GM13977 (cell line): ENCODE data around the gene PTK6.

ENCODE experiments used
- DNase-seq: peaks from one replicate; pipeline ENCODE4 v3.0.0; 2012; ENCODE audit warnings: low spot score
- CTCF ChIP-seq: IDR thresholded peaks from 2 replicates; pipeline ENCODE4 v1.5.1; 2012; ENCODE audit warnings: mild to moderate bottlenecking, control low read depth; ENCODE audit not compliant: insufficient read depth; ENCODE audit errors: extremely low read depth, missing control alignments
- in situ Hi-C: fragments of 300-500 bp; cut with MboI; formaldehyde crosslinking; loops from one replicate; pipeline ENCODE4 v1.12.0; 2022; ENCODE audit warnings: low sequenced_read_pairs, low pct_unique_long_range_greater_than_20kb, mixed read lengths, inconsistent platforms; ENCODE audit not compliant: unreplicated experiment

The PTK6 gene

DNA sequence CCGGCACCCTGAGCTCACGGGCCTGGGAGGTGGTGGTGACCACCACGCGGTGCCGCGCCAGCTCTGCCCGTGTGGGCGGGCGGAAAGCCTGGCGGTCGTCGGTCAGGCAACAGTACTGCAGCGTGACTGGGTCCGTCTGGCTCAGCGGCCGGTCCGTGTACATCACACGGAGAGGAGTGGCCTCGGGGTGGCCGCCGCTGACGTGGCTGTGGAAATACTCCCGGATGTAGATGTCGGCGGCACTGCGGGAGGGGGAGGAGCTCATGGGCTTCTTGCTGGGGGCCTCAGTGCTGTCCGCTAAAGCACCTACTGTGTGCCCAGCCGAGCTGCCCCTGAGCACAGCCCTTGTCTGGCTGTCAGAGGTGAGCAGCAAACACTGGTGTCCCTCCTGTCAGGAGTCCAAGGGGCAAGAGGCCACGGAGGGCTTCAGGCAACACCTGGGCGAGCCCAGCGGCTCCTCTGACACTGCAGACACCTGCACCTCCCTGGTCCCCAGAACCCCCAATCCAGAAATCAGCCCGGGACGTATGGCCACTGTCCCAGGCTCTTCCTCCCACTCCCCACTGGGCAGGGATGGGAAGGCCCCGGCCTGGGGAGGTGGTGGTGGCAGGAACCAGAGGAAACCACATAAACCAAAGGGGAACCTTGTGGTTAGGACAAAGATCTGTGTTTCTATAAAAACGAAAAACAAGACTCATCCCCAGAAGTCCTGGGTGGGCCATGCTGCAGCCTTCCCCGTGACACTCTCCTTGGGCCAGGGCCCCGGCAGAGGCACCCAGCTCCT lies 30.4 kb upstream of the PTK6 start:
- no peak for TF ChIP-seq CTCF
- peak; percentile 79 for DNase-seq
- in situ Hi-C loops = no loop called here

DNA sequence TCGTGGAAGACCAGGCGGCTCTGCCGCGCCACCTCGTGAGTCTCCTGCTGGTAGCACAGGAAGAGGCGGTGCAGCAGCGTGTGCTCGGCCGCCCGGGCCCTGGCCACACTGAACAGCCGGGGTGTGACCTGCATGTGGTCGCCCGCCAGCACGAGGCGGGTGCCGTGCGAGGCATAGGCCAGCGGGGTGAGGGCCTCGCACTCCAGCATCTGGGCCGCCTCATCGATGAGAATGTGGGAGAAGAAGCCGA lies 29.9 kb upstream of the PTK6 start:
- TF ChIP-seq CTCF = no peak
- in situ Hi-C loops = no loop called here
- no peak for DNase-seq

DNA sequence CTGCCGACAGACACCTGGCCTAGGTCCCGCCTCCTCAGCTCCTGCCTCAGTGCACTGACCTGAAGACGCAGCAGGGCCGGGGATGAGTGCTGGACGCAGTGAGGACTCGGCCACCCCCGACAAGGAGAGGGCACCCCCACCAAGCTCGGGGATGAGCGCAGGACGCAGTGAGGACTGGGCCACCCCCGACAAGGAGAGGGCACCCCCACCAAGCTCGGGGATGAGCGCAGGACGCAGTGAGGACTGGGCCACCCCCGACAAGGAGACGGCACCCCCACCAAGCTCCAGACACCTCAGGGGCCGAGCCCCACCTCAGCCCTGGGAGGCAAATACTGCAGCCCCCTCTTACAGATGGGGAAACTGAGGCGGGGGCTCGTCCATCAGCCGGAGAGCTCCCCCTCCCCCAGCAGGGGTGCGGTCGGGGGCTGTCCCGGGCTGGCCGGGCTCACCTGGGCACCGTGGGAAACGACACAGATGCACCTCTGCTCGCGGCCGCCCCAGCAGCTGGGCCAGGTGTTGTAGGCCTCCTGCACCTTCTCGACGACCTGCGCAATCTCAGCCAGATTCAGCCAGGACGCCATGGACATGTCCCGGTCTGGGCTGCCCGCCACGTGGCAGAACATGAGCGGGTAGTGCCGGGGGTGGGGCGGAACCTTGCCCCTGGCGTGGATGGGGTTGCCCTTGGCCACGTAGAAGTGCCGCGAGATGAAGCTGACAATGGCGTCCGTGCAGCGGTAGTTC lies 29.4 kb upstream of the PTK6 start:
- TF ChIP-seq CTCF = no peak
- DNase-seq = no peak
- in situ Hi-C loops = no loop called here

- no peak for DNase-seq
- in situ Hi-C loops = no loop called here
- no peak for TF ChIP-seq CTCF
These were observed 28.6 kb upstream of the PTK6 start for GRCh38 chr20:63565699-63566335.

DNA sequence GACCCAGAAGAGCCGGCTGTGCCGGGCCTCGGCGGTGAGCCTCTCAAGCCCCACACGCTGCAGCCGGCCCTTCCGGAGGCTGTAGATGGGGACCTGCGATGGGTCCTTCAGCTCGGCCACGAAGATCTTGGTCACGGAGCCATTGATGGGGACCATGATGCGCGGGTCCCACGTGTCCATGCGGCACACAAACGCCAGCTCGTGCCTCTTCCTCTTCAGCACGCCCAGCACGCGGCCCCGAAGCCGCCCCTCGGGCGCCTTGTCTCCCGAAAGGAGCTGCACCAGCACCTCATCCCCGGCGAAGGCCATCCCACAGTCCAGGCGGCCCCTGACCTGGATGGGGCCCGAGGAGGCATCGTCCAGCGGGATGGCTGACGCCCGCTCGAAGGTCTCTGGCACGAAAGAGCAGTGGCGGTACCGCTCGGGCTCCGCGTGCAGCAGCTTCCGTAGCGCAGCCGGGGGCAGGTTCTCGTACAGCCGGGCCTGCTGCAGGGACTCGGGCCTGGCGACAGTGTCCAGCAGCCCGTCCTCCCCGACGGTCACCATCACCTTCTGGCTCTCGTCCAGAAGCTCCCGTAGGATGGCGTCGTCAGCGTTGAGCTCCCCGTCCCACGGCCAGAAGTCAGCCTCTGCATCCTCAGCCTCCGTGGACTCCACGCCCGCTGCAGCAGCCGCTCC lies 28.0 kb upstream of the PTK6 start:
- in situ Hi-C loops = no loop called here
- DNase-seq = no peak
- no peak for TF ChIP-seq CTCF

DNA sequence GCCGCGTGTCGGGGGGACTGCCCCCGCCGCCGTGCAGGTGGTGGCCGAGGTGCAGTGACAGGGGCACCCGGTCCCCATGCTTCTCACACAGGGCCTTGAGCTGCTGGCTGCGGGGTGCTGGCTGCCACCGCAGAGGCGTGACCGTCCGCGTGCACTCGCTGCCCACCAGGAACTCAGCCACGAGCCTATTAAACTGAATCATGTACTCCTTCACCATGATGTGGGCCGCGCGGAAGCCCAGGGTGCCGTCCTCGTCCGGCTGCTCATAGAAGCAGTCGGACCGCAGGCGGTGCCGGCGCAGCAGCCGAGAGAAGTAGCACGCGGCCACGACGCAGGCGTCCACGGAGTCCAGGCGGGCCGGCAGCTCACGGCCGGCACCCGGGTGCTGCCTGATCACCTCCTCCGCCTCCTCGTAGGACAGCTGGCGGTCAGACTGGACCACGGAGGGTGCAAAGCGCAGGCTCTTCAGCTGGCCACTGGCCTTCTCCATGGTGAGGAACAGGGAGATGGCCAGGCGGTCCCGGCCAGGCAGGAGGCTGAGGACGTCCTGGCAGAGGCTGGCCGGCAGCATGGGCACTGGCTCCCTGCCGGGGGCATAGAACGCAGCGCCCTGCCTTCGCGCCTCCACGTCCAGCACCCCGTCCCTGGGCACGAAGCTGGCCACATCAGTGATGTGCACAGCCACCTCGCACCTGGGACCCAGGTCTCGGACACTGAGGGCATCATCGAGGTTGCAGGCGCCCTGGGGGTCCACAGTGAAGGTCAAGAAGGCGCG lies 27.0 kb upstream of the PTK6 start:
- TF ChIP-seq CTCF = no peak
- DNase-seq = no peak
- in situ Hi-C loops = no loop called here
